GM20431 (cell line): Measurements from ENCODE around the gene ALX3.

Experiments
- in situ Hi-C: fragments of 300-500 bp; cut with MseI, MboI; formaldehyde crosslinking; loops from one replicate; pipeline ENCODE4 v1.15.0; 2020; ENCODE audit warnings: low sequenced_read_pairs; ENCODE audit not compliant: unreplicated experiment

ALX3 gene

DNA sequence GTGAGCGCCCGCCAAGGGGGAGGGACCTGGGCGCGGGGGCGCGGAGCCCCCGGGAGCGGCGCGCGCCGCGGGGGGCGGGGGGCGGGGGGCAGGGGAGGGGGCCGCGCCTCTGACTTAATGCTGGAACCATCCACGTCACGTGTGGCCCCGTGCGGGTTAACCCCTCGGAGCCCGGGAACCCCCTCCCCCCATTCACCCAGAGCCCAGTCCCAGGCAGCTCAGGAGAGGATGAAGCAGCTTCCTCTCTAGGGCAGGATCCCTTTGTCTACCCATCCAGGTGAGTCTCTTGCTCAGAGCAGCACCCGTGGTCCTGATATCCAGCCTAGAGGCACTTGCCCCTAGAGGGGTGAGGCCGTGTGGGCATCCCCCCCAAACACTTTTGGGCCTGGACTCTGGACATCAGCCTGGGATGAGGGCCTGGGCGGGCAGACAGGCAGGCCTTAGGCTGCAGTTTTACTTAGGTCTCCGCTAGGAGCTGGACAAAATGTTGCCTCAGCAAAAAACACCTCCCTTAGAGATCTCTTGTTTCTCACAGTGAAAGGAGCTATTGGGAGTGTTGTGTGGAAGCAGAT is at the start of gene ALX3:
ALX3 (minus strand) TSS at position 2 of the 572 bp plus-strand sequence. CDS start 60 bp downstream, outside the sequence.
- in situ Hi-C loops = no loop called here

DNA sequence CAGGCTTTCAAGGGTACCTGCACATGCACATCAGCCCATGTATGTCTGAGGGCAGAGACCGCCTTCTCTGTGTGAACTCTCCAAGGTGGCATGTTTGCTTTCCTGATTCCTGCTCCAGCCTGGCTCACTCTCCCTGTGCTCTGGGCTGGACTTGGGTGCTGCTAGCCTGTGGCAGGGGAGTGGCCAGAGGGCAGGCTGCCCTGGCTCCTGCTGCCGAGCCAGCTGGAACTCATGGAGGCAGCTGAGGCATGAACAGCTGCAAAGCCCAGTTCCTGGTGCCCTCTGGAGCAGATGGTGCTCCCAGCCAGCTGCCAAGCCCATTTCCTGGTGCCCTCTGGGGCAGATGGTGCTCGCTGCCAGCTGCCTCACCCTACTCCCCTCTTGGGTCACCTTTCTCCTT is 49.4 kb upstream of the ALX3 start:
- in situ Hi-C loops = no loop called here

DNA sequence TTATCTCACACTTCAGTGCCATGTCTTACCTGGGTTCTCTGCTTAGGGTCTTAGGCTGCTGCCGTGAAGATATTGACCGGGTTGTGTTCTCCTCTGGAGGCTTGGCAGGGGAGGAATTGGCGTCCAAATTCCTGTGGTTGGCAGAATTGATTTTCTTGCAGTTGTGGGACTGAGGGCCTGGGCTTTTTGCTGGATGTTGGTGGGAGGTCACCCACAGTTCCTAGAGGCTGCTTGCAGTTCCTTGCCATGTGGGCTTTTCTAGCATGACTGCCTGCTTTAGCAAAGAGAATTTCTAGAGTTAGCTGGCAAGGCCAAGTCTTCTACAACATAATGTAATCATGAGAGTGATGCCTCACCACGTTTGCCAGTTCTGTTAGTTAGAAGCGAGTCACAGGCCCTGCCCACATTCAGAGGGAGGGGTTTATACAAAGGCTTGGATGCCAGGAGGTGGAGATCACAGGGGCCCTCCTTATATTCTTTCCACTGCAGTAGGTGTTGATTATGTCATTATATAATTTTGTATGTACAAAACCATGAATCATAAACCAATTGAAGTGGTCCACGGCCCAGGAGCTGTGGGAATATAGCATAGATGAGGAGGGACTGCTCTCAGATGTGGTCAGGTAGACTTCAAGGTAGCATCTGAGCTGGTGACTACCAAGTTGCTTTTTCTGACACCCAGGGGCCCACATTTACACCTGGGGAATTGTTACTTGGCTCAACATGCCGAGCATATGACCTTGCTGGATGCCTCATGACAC is 48.3 kb upstream of the ALX3 start:
- in situ Hi-C loops = no loop called here

DNA sequence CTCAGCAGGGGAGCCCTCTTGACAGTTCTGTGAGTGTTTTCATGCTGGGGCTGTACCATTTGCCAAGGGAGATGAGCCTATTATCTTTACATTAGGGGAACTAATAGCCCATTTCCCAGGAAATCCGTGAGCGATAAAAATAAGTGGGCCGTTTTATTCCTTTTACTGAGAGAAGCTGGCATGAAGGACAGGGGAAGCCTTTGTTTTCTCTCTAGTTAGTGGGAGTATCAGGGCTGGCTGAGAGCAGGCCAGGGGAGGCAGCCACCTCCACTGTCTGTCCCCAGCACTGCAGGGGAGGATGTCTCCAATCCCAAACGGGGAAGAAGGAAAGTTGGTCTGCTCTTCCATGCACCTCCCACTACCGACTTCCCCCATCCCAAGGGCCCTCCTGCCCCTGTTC is 44.3 kb upstream of the ALX3 start:
- in situ Hi-C loops = no loop called here

DNA sequence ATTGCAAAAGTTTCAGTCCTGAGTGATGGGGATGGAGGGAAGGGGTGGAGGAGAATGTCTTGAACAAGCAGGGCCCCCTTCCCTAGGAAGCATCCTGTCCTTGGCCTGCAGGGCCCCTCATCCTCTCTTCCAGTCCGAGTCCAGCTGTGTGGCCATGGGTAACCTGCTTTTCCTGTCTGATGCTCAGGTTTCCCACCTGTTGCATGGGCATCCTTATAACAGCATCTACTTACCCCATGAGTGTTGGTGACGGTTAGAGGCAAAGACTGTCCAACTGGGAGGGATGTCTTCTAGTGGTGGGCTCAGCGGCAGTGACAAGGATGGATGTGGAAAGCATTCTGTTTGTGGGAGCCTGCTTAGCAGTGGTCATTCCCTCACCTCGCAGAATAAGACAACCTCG is 43.7 kb upstream of the ALX3 start:
- in situ Hi-C loops = no loop called here

DNA sequence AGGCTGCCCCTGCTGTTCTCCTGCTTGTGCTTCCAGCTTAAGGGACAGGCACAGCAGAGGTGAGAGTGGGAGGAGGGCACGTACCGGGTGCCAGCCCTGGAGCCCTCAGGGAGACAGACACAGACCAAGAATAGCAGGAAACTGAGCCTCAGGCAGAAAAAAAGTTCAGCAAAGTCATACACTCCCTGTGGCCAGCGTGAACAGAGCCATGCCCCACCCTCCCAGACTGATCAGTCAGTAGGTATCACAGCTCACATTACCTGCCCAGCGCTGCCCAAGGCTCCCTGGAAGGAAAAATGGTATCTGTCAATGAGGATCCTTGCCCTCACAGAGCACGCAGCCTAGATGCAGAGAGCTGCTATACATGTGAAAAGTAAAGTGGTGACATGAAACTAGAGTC is 43.1 kb upstream of the ALX3 start:
- in situ Hi-C loops = no loop called here

DNA sequence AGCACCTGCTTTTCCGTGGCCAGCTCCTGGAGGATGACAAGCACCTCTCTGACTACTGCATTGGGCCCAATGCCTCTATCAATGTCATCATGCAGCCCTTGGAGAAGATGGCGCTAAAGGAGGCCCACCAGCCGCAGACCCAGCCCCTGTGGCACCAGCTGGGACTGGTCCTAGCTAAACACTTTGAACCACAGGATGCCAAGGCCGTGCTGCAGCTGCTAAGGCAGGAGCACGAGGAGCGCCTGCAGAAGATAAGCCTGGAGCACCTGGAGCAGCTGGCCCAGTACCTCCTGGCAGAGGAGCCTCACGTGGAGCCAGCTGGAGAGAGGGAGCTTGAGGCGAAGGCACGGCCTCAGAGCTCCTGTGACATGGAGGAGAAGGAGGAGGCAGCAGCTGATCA is 42.2 kb upstream of the ALX3 start:
- in situ Hi-C loops = no loop called here

DNA sequence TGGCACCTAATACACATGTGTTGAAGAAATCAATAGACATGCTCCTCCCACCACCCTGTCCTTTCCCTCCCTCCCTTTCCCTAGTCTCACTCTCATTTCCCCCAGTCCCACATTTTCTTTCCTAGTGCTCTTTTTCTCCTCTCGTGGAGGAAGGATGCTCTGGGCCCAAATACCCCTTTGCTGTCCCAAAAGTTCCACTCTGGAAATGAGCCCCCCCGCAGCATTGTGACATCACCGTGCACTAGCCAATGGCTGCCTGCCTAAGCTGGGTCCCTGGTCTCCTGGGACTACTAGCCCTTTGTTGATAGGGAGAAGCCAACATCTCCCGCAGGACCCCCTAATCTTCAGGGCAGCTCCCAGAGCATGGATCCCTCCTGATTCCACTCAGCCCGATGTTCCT is 41.7 kb upstream of the ALX3 start, which contains the start of gene UBL4B:
UBL4B (plus strand) TSS at position 301 of the 400 bp plus-strand sequence; CDS start at position 393, 92 bp downstream.
- in situ Hi-C loops = no loop called here

DNA sequence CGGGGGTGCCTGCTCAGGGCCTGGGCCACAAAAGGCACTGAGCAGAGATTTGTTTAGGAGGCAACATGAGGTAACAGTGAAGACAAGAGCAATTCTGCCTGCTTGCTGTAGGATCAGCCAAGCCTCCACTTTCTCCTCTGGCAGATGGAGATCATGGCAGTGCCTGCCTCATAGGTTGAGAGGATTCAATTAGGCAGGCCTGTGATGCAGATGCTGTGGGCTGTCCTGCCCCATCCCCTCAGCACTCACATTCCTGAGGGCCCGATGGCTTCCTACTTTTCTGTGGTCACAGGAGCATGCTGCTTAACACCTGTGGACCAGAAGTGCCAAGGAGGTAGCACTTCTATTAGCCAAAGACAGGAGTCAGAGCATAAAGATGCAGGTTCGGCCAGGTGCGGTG is 40.6 kb upstream of the ALX3 start:
- in situ Hi-C loops = no loop called here

DNA sequence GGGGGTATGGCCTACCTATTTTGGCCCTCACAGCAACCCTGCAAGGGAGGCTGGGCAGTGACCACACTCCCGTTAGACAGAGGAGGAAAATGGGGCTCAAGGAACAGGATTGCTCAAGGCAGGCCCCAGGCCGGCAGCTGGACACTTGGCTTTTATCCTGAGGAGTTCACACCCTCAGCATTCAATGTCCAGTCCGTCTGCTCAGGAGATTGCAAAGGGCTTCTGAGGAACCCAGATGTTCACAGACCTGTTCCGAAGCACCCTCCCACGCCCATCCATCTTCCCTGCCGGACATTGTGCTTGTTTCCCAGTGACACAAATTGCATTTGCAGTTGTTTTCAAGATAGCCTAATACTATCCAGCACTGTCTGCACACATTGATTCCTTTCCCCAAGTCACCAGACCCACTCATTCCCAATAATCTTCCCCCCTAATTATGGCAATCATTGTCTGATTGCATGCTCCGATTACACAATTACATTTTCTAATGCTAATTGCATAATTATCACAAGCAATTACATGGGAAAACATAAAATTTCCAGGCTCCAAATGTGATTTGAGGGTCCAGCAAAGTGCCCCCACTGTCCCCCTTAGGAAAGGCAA is 37.5 kb upstream of the ALX3 start:
- in situ Hi-C loops = no loop called here

DNA sequence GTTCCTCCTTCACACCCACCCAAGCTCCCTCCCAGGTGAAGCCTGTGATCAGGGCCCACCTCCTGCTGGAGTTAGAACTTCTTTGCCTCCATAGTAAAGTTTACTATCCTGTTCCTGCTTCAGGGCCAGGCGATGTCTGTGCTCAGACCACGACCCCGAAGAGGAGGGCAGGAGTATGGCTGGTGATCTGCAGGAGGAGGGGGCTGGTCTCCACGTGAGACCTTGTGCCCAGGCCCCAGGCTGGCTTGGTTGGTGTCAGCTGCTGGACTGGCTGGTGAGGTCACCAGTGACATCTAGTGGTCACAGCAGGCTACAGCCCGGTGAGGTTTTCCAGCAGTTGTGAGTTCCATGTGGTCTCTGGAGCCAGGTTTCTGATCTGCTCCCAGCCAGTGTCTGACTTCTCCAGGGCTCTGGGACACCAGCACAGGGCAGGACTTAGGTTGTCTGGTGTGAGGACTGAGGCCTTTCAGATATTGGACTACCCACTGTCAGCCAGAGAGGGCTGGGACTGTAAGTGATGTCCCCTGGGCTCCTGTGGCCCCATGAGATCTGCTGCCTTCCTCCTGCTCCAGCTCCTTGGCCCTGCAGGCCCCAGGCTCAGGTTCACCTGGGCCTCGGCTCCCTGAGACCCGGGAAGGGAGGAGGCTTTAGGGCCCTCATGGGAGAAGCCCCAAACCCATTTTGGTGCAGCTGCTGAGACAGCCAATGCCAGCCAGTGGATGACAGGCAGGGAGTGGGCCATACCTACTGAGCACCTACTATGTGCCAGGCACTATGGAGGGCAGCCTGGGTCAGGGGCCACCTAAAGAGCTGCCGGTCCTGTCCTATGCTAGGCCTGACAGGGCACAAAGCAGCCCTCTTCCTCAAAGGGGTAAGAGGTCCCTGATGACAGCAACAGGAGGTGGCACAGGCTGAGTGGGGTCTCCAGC is 35.8 kb upstream of the ALX3 start:
- in situ Hi-C loops = no loop called here

DNA sequence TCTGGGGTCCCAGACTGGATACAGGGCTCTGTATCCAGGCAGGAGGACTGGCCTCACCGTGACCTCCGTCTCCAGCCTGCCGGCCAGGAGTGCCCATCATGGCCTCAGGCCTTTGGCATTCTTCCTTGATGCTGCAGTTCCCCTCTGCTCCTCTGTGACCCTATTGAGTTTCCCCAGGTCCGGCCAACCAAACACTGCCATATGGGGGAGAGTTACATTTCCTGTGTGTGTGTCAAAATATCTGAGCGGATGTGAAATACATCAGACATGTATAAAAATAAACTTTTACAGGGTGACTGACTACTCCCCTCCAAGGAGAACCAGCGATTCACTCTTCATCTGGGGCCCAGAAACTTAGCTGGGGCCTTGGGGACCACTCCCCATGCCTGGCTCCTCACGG is 31.6 kb upstream of the ALX3 start:
- in situ Hi-C loops = no loop called here

DNA sequence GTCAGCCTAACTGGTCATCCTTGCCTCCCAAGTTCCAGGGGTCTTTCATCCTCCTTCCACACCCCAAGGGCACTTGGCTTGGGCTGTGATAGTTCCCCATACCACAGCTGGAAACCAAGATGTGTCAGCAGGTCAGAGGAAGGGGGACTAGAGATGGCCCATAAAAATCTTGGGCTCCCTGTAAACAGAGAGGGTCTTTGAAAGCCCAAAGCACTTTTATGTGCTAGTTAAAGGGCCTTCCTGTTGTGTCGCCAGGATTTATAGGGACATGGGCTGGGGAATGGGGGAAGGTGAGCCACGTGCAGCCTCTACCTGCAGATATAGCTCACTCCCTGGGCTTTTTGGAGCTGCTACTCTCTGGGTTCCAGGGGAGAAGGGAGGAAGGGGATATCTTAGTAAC is 29.9 kb upstream of the ALX3 start:
- in situ Hi-C loops = no loop called here

DNA sequence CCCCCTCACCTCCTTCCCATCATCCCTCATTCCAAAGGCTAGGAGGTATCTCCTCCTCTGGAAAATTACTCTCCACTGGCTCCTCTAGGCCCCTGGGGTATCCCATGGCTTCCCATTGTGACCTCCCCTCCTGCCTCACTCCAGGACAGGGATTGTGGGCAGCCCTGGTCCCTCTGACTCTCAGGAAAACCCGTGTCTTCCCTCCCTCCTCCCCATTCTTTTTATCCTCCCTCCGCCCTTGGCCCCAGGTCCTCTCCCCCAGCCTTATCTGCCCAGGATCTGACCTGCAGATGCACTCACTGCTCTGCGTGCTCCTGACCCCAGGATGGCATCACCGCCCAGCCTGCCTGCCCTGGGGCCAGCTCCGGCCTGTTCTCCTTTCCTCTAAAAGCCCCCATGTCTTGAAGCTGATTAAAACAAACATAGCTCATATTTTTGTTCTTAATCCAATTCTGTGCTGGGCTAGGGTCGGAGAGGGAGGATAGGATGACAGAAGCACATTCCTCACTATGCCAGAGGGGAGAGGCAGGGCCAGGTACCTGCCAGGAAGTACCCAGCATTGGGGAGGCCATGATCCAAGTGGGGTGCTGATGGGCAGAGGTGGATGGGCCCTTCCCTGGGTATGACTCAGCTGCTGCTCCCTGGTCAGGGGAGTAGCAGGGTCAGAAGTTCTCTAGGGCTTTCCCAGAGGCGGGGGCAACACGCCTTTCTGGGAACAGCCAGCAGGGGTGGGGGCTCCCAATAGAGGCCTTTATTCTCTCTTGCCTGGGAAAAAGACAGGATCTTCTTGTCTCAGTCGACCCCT is 28.0 kb upstream of the ALX3 start:
- in situ Hi-C loops = no loop called here

DNA sequence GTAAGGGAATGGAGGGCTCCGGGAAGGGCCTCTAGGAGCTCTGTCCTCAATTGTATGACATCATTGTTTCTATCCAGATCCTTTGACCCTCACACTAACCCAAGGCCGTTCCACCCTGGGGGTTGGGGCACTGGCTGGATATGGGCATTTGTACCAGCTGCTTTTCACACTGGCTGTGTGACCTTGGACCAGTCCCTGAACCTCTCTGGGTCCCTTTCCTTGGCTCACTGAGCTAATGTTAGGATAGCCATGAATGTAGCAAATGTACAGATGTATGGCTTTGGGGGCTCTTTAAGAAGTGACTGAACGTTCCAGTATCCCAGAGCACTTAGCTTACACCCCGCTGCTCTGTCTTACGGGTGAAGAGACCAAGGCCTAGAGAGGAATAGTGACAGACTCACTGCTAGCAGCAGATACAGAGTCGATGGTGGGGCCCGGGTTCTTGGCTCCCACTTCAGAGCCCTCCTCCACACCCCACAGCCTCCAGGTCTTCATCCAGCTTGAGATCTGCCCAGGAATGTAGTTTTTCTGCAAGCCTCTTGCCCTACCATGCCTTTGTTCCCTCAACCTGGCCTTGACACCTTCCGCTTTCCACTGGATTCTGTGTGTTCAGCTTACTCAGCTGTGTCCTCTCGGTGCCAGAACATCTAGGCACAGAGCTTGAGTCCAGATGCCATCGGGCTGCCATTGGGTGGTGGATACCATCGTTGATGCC is 27.2 kb upstream of the ALX3 start:
- in situ Hi-C loops = no loop called here

DNA sequence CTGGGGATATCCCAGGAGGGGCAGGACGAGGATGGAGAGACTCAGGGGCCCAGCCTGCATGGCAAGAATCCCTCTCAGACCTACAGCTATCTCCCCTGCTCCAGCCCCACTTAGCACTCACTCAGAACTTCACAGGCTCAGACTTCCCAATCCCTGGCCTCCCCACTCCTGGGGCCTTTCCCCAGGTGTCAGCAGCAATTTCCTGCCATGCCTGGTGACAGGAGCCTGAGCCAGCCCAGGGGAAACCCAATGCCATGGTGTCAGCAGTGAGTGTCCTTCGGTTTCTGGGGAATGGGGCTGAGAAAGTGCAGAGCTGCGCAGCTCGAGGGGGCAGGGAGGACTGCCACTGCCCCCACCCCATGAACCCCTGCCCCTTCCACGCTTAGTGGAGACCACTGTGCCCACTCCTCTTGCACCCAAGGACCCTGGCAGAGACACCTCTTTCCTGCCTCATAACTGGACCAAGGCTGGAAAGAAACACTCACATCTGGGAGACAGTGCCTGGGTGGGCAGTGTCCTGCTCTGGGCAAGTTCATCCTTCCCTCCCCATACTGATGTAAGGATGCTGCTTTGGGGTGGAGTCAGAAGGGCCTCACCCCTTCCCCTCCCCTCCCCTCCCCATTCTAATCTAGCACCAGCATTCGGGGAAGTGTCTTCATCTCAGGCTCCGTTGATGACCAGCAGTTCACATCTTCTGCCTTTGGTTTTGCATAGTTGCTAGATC is 24.6 kb upstream of the ALX3 start:
- in situ Hi-C loops = no loop called here

DNA sequence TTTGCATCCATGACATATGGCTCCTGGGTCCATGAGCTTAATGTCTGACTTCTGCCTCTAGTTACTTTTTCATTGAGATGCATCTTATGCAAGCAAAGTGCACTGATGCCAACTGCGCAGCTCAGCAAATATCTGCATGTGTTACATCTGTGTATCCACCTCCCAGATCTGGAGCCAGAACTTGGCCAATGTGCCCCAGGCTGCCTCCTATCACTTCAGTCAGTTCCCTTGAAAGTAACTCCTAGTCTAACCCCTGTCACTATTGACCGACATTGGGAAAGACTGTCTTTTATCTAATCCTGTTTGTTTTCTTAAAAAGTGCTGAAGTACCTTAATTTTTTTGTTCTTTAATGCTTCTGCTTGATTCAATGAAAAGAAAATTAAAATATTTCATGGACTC is 22.5 kb upstream of the ALX3 start:
- in situ Hi-C loops = no loop called here

DNA sequence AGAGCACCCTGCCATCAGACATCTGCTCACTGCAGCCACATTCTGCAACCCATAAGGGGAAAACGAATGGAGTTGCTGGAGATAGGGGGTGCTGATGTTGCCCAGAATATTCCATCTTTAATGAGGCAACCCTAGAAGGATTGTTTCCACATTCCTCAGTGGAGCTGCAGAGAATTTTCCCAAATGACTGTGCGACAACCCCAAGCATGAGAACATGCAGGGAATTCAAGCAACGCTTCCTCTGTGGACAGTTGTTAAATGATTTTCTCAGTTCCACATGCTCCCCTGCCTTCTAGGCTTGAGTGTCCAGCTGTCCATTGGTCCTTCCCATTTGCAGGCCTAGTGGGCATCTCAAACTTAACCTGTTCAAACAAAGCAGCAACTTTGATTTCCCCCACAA is 21.3 kb upstream of the ALX3 start:
- in situ Hi-C loops = no loop called here
